ENCODE results near the gene DLGAP4.

Gene DLGAP4

DNA sequence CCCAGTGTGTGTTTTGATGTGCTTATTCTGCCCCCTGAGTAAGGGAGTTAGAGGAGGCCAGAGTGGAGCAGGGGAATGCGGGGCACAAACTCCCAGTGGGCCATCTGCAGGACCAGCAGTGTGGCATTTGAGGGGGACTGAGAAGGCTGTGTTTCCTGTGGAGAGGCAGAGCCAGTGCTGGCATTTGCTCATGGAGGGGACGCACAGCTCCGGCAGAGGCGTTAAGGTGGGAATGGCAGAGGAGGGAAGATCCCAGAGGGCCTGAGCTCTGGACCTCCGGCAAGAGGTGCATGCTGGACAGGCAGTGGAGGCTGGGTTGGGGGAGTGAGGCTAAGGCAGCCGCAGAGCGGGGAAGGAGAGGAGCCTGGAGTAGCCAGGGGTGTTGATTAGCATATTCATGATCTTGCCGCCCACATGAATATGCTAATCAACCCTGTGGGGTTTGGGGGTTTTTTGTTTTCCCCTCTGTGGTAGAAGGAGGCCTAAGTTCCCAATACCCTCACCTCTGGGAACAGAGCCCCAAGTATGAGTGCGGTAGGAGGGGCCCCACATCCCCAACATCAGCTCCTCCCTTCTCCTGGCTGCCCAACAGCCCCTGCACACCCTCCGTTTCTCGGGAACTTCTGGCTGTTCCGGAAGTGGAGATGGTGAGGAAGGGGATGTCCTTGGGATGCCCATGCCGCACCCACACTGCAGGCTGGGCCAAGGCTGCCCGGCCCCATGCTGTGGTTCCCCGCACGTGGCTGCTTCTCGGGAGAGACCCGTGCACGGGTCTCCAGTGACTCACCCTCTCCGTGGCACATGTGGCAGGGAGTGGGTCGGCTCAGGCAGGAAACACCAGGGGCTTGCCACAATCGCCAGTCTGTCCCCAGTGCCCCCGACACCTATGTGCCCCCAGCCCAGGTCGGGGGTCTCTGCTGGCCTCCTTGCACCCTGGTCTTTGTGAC, 33.8 kb downstream of the DLGAP4 start:
- no peaks in the 10 kb centered on the region for H3K27me3 ChIP-seq (ENCODE audit: low read length)
- H3K9me2 ChIP-seq (replicated peaks; ENCODE audit: insufficient read depth, low read length) = no peaks in the 10 kb centered on the region
- H3F3A ChIP-seq (ENCODE audit: insufficient read depth) = no peaks in the 10 kb centered on the region
- no peak overlapping the region for H3K27ac ChIP-seq (ENCODE audit: low read depth, low read length)
- no peaks in the 10 kb centered on the region for H4K20me1 ChIP-seq (ENCODE audit: low read depth, low read length)
- no peak overlapping the region for H3K4me2 ChIP-seq (ENCODE audit: low read depth, low read length, poor library complexity, severe bottlenecking)
- H3K4me3 ChIP-seq (ENCODE audit: insufficient read depth, low read length, poor library complexity, severe bottlenecking) = no peak overlapping the region
- H3K36me3 ChIP-seq (ENCODE audit: low read length) = no peaks in the 10 kb centered on the region
- TF ChIP-seq, protein P1, sequence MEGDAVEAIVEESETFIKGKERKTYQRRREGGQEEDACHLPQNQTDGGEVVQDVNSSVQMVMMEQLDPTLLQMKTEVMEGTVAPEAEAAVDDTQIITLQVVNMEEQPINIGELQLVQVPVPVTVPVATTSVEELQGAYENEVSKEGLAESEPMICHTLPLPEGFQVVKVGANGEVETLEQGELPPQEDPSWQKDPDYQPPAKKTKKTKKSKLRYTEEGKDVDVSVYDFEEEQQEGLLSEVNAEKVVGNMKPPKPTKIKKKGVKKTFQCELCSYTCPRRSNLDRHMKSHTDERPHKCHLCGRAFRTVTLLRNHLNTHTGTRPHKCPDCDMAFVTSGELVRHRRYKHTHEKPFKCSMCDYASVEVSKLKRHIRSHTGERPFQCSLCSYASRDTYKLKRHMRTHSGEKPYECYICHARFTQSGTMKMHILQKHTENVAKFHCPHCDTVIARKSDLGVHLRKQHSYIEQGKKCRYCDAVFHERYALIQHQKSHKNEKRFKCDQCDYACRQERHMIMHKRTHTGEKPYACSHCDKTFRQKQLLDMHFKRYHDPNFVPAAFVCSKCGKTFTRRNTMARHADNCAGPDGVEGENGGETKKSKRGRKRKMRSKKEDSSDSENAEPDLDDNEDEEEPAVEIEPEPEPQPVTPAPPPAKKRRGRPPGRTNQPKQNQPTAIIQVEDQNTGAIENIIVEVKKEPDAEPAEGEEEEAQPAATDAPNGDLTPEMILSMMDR (IDR thresholded peaks at IDR 0.05; ENCODE audit: insufficient read depth, low read length, poor library complexity, severe bottlenecking) = no peak
- no peak for TF ChIP-seq EZH2phosphoT487 (conservative IDR thresholded peaks at IDR 0.05; ENCODE audit: low read length)
- no peaks in the 10 kb centered on the region for H3K9me3 ChIP-seq (ENCODE audit: insufficient read depth, low read length)
- H3K79me2 ChIP-seq (ENCODE audit: insufficient read depth, low read length) = no peaks in the 10 kb centered on the region
- H3K9ac ChIP-seq (ENCODE audit: low read length) = no peak overlapping the region
- no peak overlapping the region for H2AFZ ChIP-seq (ENCODE audit: low read depth, low read length, severe bottlenecking)

DNA sequence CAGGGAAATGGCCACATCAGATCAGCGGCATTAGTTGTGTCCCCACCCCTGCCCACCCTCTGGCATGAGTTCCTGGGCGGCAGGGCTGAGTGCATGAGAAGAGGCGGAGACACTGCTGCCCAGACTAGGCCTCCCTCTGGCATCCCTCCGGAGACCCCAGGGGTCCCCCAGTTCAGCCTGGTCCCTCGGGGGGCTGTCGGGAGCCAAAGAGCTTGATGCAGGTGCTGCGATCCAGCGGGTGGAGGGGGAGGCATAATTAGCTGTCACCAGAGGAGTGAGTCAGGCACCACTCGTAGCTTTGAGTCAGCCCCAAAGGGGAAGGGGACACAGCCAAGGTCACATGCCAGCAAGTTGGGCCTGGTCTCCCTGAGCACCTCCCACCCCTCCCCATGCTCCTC, 34.5 kb downstream of the DLGAP4 start:
- no peak for TF ChIP-seq EZH2phosphoT487 (conservative IDR thresholded peaks at IDR 0.05; ENCODE audit: low read length)
- TF ChIP-seq, protein P1 (IDR thresholded peaks at IDR 0.05; ENCODE audit: insufficient read depth, low read length, poor library complexity, severe bottlenecking) = no peak
- Histone ChIP-seq H2AFZ (ENCODE audit: low read depth, low read length, severe bottlenecking) (no peak overlapping the region), H3K4me2 (ENCODE audit: low read depth, low read length, poor library complexity, severe bottlenecking) (no peak overlapping the region), H3K36me3 (ENCODE audit: low read length) (no peaks in the 10 kb centered on the region), H4K20me1 (ENCODE audit: low read depth, low read length) (no peaks in the 10 kb centered on the region), H3F3A (ENCODE audit: insufficient read depth) (no peaks in the 10 kb centered on the region), H3K9me2 (replicated peaks; ENCODE audit: insufficient read depth, low read length) (no peaks in the 10 kb centered on the region), H3K27me3 (ENCODE audit: low read length) (no peaks in the 10 kb centered on the region), H3K9me3 (ENCODE audit: insufficient read depth, low read length) (no peaks in the 10 kb centered on the region), H3K4me3 (ENCODE audit: insufficient read depth, low read length, poor library complexity, severe bottlenecking) (no peak overlapping the region), H3K9ac (ENCODE audit: low read length) (no peak overlapping the region), H3K27ac (ENCODE audit: low read depth, low read length) (no peak overlapping the region), H3K79me2 (ENCODE audit: insufficient read depth, low read length) (no peaks in the 10 kb centered on the region)

- Histone ChIP-seq H3K36me3 (ENCODE audit: low read length) (no peaks in the 10 kb centered on the region), H3K27me3 (ENCODE audit: low read length) (no peaks in the 10 kb centered on the region), H3K9ac (ENCODE audit: low read length) (no peak overlapping the region), H4K20me1 (ENCODE audit: low read depth, low read length) (no peaks in the 10 kb centered on the region), H3K27ac (ENCODE audit: low read depth, low read length) (no peak overlapping the region), H3K9me2 (replicated peaks; ENCODE audit: insufficient read depth, low read length) (no peaks in the 10 kb centered on the region), H3K9me3 (ENCODE audit: insufficient read depth, low read length) (no peaks in the 10 kb centered on the region), H3K4me2 (ENCODE audit: low read depth, low read length, poor library complexity, severe bottlenecking) (no peak overlapping the region), H2AFZ (ENCODE audit: low read depth, low read length, severe bottlenecking) (no peak overlapping the region), H3K79me2 (ENCODE audit: insufficient read depth, low read length) (no peaks in the 10 kb centered on the region), H3K4me3 (ENCODE audit: insufficient read depth, low read length, poor library complexity, severe bottlenecking) (no peak overlapping the region), H3F3A (ENCODE audit: insufficient read depth) (no peaks in the 10 kb centered on the region)
- TF ChIP-seq, protein P1 (IDR thresholded peaks at IDR 0.05; ENCODE audit: insufficient read depth, low read length, poor library complexity, severe bottlenecking) = no peak
- no peak for TF ChIP-seq EZH2phosphoT487 (conservative IDR thresholded peaks at IDR 0.05; ENCODE audit: low read length)
Observed at GRCh38 chr20:36341331-36342020, 35.3 kb downstream of the DLGAP4 start.
